ENCODE data around the gene BACE2. TPM values are rescaled to one million over a fixed set of nuclear protein-coding genes. Genes with fewer than 3 reads are reported as not detected.
A peak's percentile ranks its signal among the peaks of the same experiment; 100 is the strongest.

BACE2 gene
- total RNA-seq, 3 donors from 2014 or later = 37.2 to 115 (median 51.2) TPM

GRCh38 chr21:41142051-41142795 lies 25.7 kb upstream of the BACE2 start:
- intact Hi-C loops (cut with DNase I, micrococcal nuclease) = no loop called here
- TF ChIP-seq CTCF (IDR thresholded peaks at IDR 0.05) = no peak
- no peaks in the 10 kb centered on the region for H3K9me3 ChIP-seq
- DNase-seq = no peak
- H3K36me3 ChIP-seq (ENCODE audit: low read depth) = no peaks in the 10 kb centered on the region
- H3K4me3 ChIP-seq = no peak overlapping the region
- H3K4me1 ChIP-seq (ENCODE audit: low read depth) = peaks cover 3% of the 10 kb centered on the region
- ATAC-seq = no peak

- ATAC-seq (no peak), DNase-seq (no peak)
- Histone ChIP-seq H3K9me3 (no peaks in the 10 kb centered on the region), H3K36me3 (ENCODE audit: low read depth) (no peaks in the 10 kb centered on the region), H3K4me1 (ENCODE audit: low read depth) (peaks cover 6% of the 10 kb centered on the region), H3K4me3 (no peak overlapping the region)
- TF ChIP-seq CTCF (IDR thresholded peaks at IDR 0.05) = no peak
- intact Hi-C loops (cut with DNase I, micrococcal nuclease) = no loop called here
Observed at GRCh38 chr21:41143596-41144325, 24.2 kb upstream of the BACE2 start.

- Histone ChIP-seq H3K9me3 (no peaks in the 10 kb centered on the region), H3K4me1 (ENCODE audit: low read depth) (peaks cover 6% of the 10 kb centered on the region), H3K4me3 (no peak overlapping the region), H3K36me3 (ENCODE audit: low read depth) (no peaks in the 10 kb centered on the region)
- DNase-seq = peak in 1 of 3 donors; percentile 40
- ATAC-seq = peak; percentile 73
- no peak for TF ChIP-seq CTCF (IDR thresholded peaks at IDR 0.05)
- intact Hi-C loops (cut with DNase I, micrococcal nuclease) = no loop called here
Observed at GRCh38 chr21:41147096-41147978, 20.6 kb upstream of the BACE2 start.

- no peak for DNase-seq
- intact Hi-C loops (cut with DNase I, micrococcal nuclease) = no loop called here
- Histone ChIP-seq H3K9me3 (no peaks in the 10 kb centered on the region), H3K4me1 (ENCODE audit: low read depth) (peaks cover 8% of the 10 kb centered on the region), H3K4me3 (no peak overlapping the region), H3K36me3 (ENCODE audit: low read depth) (no peaks in the 10 kb centered on the region)
- TF ChIP-seq CTCF (IDR thresholded peaks at IDR 0.05) = no peak
- ATAC-seq = no peak
Observed at GRCh38 chr21:41147979-41148355, 20.0 kb upstream of the BACE2 start.

- TF ChIP-seq CTCF (IDR thresholded peaks at IDR 0.05) = no peak
- Histone ChIP-seq H3K4me1 (ENCODE audit: low read depth) (peaks cover 10% of the 10 kb centered on the region), H3K9me3 (no peaks in the 10 kb centered on the region), H3K36me3 (ENCODE audit: low read depth) (no peaks in the 10 kb centered on the region), H3K4me3 (no peak overlapping the region)
- no peak for ATAC-seq
- intact Hi-C loops (cut with DNase I, micrococcal nuclease) = no loop called here
- DNase-seq = no peak
Observed at GRCh38 chr21:41148798-41149197, 19.2 kb upstream of the BACE2 start.

Data from mucosa of descending colon (tissue), 3 donors.